GM19397 (cell line): Measurements from ENCODE around the gene NKX2-4.
"Not testable (repeated sequence)": the region's sequence is repeated elsewhere in the genome, so short reads cannot be mapped to it uniquely, and the experiment has no call there.

Experiments
- ATAC-seq: cut with Tn5 transposase; IDR thresholded peaks from one replicate; pipeline ENCODE4 v1.9.1; 2021; ENCODE audit warnings: mild to moderate bottlenecking, moderate library complexity; ENCODE audit not compliant: unreplicated experiment

Gene NKX2-4

GRCh38 chr20:21394551-21394950, 2.8 kb downstream of the NKX2-4 start:
- no peak for ATAC-seq

- ATAC-seq: no peak
Observed at GRCh38 chr20:21393816-21394519, 3.4 kb downstream of the NKX2-4 start.

GRCh38 chr20:21393166-21393565, 4.2 kb downstream of the NKX2-4 start:
- no peak for ATAC-seq

GRCh38 chr20:21391972-21392352, 5.4 kb downstream of the NKX2-4 start:
- ATAC-seq: no peak

GRCh38 chr20:21391185-21391971, 5.9 kb downstream of the NKX2-4 start:
- no peak for ATAC-seq

- ATAC-seq: no peak
Observed at GRCh38 chr20:21390768-21391167, 6.6 kb downstream of the NKX2-4 start.

- ATAC-seq: no peak
Observed at GRCh38 chr20:21389368-21389767, 8.0 kb downstream of the NKX2-4 start.

- no peak for ATAC-seq
Observed at GRCh38 chr20:21388566-21388965, 8.8 kb downstream of the NKX2-4 start.

- no peak for ATAC-seq
Observed at GRCh38 chr20:21387528-21387927, 9.8 kb downstream of the NKX2-4 start.

GRCh38 chr20:21386111-21386510, 11.2 kb downstream of the NKX2-4 start:
- ATAC-seq: no peak

- ATAC-seq: no peak
Observed at GRCh38 chr20:21384308-21384892, 12.9 kb downstream of the NKX2-4 start.

- no peak for ATAC-seq
Observed at GRCh38 chr20:21381619-21382018, 15.7 kb downstream of the NKX2-4 start.

GRCh38 chr20:21380711-21381110, 16.6 kb downstream of the NKX2-4 start:
- ATAC-seq: no peak

- ATAC-seq: no peak
Observed at GRCh38 chr20:21378259-21378658, 19.1 kb downstream of the NKX2-4 start.

GRCh38 chr20:21377701-21378100, 19.6 kb downstream of the NKX2-4 start:
- no peak for ATAC-seq

GRCh38 chr20:21376626-21377025, 20.7 kb downstream of the NKX2-4 start:
- no peak for ATAC-seq

- no peak for ATAC-seq
Observed at GRCh38 chr20:21373436-21373835, 23.9 kb downstream of the NKX2-4 start.

- ATAC-seq: no peak
Observed at GRCh38 chr20:21372016-21372415, 25.3 kb downstream of the NKX2-4 start.

- ATAC-seq: no peak
Observed at GRCh38 chr20:21371193-21371592, 26.1 kb downstream of the NKX2-4 start.

GRCh38 chr20:21368791-21369190, 28.5 kb downstream of the NKX2-4 start:
- no peak for ATAC-seq

GRCh38 chr20:21366273-21366672, 31.1 kb downstream of the NKX2-4 start:
- not testable (repeated sequence) for ATAC-seq

- ATAC-seq: no peak
Observed at GRCh38 chr20:21365771-21366170, 31.6 kb downstream of the NKX2-4 start.
